Spleen (tissue), 7 donors: Measurements from ENCODE around the gene MAP7D2.

Experiments
- POLR2A ChIP-seq, 3 donors: fragments of 450-650 bp; IDR thresholded peaks; one replicate each; pipeline ENCODE4 v1.5.1; 2017; ENCODE audit warnings: antibody characterized with exemption in 3 of 3, mild to moderate bottlenecking in 1 of 3
- TF ChIP-seq, protein P1 (sequence below), 11 experiments: fragments of 200-600 bp in 7 of 11; fragments of 450-650 bp in 4 of 11; sonication (generic) in 4 of 11; IDR thresholded peaks in 8 of 11; conservative IDR thresholded peaks in 3 of 11; 1 replicate in 7 of 11; 2 replicates in 4 of 11; pipeline versions ENCODE4 v1.4.0 to v1.8.0; 2016 to 2021; ENCODE audit warnings: antibody characterized with exemption in 11 of 11, inconsistent platforms in 4 of 11, mild to moderate bottlenecking in 1 of 11
- donor health status: DM: no; HTN: no; CAD: no; lungs with moderate emphysema.
- donor health status: DM: no; HTN: no; CAD: no.
- donor health status: DM: no; HTN: no; CAD: no.

DNA sequence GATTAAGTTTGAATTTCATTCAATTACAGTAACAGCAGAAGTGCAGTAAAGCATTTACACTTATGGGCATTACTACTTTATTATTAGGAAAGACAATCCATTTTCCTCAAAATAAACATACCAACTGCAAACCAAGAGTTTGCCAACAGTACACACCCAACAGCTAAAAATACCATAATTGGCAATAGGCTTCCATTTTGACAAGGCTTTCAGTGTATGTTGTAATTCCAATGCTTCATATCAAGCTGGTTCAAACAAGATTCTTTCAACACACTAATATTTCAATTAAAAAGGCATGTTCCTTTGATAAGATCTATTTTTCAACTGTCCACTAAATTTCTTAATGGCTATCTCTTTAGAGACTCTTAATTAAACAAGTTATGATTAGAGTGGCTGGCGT lies 12.8 kb upstream of the MAP7D2 start:
- TF ChIP-seq, protein P1, sequence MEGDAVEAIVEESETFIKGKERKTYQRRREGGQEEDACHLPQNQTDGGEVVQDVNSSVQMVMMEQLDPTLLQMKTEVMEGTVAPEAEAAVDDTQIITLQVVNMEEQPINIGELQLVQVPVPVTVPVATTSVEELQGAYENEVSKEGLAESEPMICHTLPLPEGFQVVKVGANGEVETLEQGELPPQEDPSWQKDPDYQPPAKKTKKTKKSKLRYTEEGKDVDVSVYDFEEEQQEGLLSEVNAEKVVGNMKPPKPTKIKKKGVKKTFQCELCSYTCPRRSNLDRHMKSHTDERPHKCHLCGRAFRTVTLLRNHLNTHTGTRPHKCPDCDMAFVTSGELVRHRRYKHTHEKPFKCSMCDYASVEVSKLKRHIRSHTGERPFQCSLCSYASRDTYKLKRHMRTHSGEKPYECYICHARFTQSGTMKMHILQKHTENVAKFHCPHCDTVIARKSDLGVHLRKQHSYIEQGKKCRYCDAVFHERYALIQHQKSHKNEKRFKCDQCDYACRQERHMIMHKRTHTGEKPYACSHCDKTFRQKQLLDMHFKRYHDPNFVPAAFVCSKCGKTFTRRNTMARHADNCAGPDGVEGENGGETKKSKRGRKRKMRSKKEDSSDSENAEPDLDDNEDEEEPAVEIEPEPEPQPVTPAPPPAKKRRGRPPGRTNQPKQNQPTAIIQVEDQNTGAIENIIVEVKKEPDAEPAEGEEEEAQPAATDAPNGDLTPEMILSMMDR (IDR thresholded peaks at IDR 0.05 in 8 of 11, conservative IDR thresholded peaks at IDR 0.05 in 3 of 11): no peak
- no peak for TF ChIP-seq POLR2A (IDR thresholded peaks at IDR 0.05)
